GM12878 (cell line): ENCODE data around the gene CAPN10. TPM values are rescaled to one million over a fixed set of nuclear protein-coding genes. Genes with fewer than 3 reads are reported as not detected.

Source experiments
- BHLHE40 ChIP-seq, 2 experiments: fragments of 450-650 bp in 1 of 2; IDR thresholded peaks; 2 replicates each; pipeline ENCODE4 v1.6.1; 2011 to 2017; ENCODE audit warnings: low read depth in 2 of 2, borderline replicate concordance in 1 of 2, improper control_type of control experiment in 1 of 2, low read length in 1 of 2, mild to moderate bottlenecking in 1 of 2
- CUX1 ChIP-seq: IDR thresholded peaks from 2 replicates; pipeline ENCODE4 v1.6.1; 2012; ENCODE audit warnings: improper control_type of control experiment, low read depth, low read length; ENCODE audit not compliant: insufficient replicate concordance
- EED ChIP-seq: sonication (generic); IDR thresholded peaks from 2 replicates; pipeline ENCODE4 v1.6.1; 2016; ENCODE audit warnings: antibody characterized with exemption, low read depth
- HDGF ChIP-seq: fragments of 450-650 bp; IDR thresholded peaks from 2 replicates; pipeline ENCODE4 v1.6.1; 2016; ENCODE audit warnings: antibody characterized with exemption
- PKNOX1 ChIP-seq: fragments of 450-650 bp; IDR thresholded peaks from 2 replicates; pipeline ENCODE4 v1.6.1; 2016; ENCODE audit warnings: mild to moderate bottlenecking
- ZNF207 ChIP-seq: fragments of 450-650 bp; IDR thresholded peaks from 2 replicates; pipeline ENCODE4 v1.6.1; 2014; ENCODE audit warnings: antibody characterized with exemption, mild to moderate bottlenecking, borderline replicate concordance
- polyA plus RNA-seq, 11 experiments: library from polyadenylated mRNA; depleted of rRNA in 4 of 11; unstranded in 6 of 11; stranded (reverse) in 5 of 11; fragments of >200 nt; fragmentation: Nextera tagmentation in 4 of 11; fragmentation: Illumina TruSeq in 1 of 11; extraction: Ambion mirVana in 4 of 11; extraction: Trizol in 1 of 11; gene quantifications; 1 replicate in 1 of 11; 2 replicates in 10 of 11; pipeline versions ENCODE4 v1.2.1 to v1.2.3, GENCODE V29; 2011 to 2016; ENCODE audit warnings: inconsistent platforms in 2 of 11, missing spikeins in 2 of 11, low read depth in 1 of 11
- total RNA-seq, 4 experiments: library from RNA; depleted of rRNA in 3 of 4; stranded (reverse); fragments of >200 nt in 3 of 4; fragmentation: Illumina TruSeq in 1 of 4; extraction: Trizol in 1 of 4; gene quantifications; 2 replicates each; pipeline versions ENCODE4 v1.2.1 to v1.2.3, GENCODE V29; 2013 to 2021

Gene CAPN10
- total and polyA plus RNA-seq, 10 of the 15 experiments (the other 5 are each of a cell fraction or from before 2014, with no cell fraction given), result 0.37 to 40.6 (median 17.5) TPM

- 0 out of 2 replicates have a peak, but pooled peaks have one; percentile 41 for TF ChIP-seq EED
- TF ChIP-seq CUX1, result no peak
- TF ChIP-seq BHLHE40 (IDR thresholded peaks at IDR 0.05; ENCODE audit: borderline replicate concordance in 1 of 2, low read depth in 2 of 2, low read length in 1 of 2), result peak in 1 of 2 experiments; percentile 39; a peak in 1 of 4 replicates
- TF ChIP-seq HDGF, result no peak
- TF ChIP-seq ZNF207, result no peak
- no peak for TF ChIP-seq PKNOX1
Observed at GRCh38 chr2:240626531-240627300, 40.2 kb downstream of the CAPN10 start (continued).
